Astrocyte of the spinal cord (primary cell): ENCODE measurements around the gene MDP1.

ENCODE experiments used
- DNase-seq: peaks from one replicate; pipeline ENCODE4 v3.0.0; 2011; ENCODE audit warnings: low read depth, low spot score
- H3K4me3 ChIP-seq: 2 replicates; pipeline ENCODE4 v1.5.1; 2011; ENCODE audit warnings: low read depth, mild to moderate bottlenecking, low read length, moderate library complexity
- CTCF ChIP-seq: IDR thresholded peaks from 2 replicates; pipeline ENCODE4 v1.5.1; 2012; ENCODE audit warnings: low read depth, mild to moderate bottlenecking, low read length, inconsistent platforms
- in situ Hi-C: cut with HindIII; loops from 2 replicates; pipeline ENCODE4 v1.10.0; 2017; ENCODE audit warnings: low sequenced_read_pairs

The MDP1 gene

GRCh38 chr14:24172871-24173281, 43.0 kb downstream of the MDP1 start:
- no peak for DNase-seq
- in situ Hi-C loops, result no loop called here
- peak overlapping the region; percentile 63 for H3K4me3 ChIP-seq
- TF ChIP-seq CTCF, result no peak

- in situ Hi-C loops, result no loop called here
- peak overlapping the region; percentile 63 for H3K4me3 ChIP-seq
- no peak for TF ChIP-seq CTCF
- DNase-seq, result no peak
Measured at GRCh38 chr14:24172261-24172860, 43.5 kb downstream of the MDP1 start.

- in situ Hi-C loops, result no loop called here
Measured at GRCh38 chr14:24171422-24172260, 44.2 kb downstream of the MDP1 start, which contains the start of gene REC8. REC8 (plus strand) TSS chr14:24172080; CDS start chr14:24172553, 473 bp downstream.

GRCh38 chr14:24167469-24168114, 48.3 kb downstream of the MDP1 start:
- TF ChIP-seq CTCF, result no peak
- no peak for DNase-seq
- H3K4me3 ChIP-seq, result no peak overlapping the region
- in situ Hi-C loops, result no loop called here

More at GRCh38 chr14:24171422-24172260, 44.2 kb downstream of the MDP1 start, which contains the start of gene REC8:
- peak within 1 kb of the TSS; percentile 63 for H3K4me3 ChIP-seq
- no peak for TF ChIP-seq CTCF
- DNase-seq, result peak; percentile 97

- no peak for DNase-seq
- no peak overlapping the region for H3K4me3 ChIP-seq
- in situ Hi-C loops, result no loop called here
- TF ChIP-seq CTCF, result no peak
Measured at GRCh38 chr14:24165785-24166184, 50.1 kb downstream of the MDP1 start.

- no peak for DNase-seq
- in situ Hi-C loops, result no loop called here
- no peak for TF ChIP-seq CTCF
- no peak overlapping the region for H3K4me3 ChIP-seq
Measured at GRCh38 chr14:24164518-24164991, 51.3 kb downstream of the MDP1 start.
